ENCODE measurements around the gene TET3.
A peak's percentile ranks its signal among the peaks of the same experiment; 100 is the strongest.

TET3 gene

DNA sequence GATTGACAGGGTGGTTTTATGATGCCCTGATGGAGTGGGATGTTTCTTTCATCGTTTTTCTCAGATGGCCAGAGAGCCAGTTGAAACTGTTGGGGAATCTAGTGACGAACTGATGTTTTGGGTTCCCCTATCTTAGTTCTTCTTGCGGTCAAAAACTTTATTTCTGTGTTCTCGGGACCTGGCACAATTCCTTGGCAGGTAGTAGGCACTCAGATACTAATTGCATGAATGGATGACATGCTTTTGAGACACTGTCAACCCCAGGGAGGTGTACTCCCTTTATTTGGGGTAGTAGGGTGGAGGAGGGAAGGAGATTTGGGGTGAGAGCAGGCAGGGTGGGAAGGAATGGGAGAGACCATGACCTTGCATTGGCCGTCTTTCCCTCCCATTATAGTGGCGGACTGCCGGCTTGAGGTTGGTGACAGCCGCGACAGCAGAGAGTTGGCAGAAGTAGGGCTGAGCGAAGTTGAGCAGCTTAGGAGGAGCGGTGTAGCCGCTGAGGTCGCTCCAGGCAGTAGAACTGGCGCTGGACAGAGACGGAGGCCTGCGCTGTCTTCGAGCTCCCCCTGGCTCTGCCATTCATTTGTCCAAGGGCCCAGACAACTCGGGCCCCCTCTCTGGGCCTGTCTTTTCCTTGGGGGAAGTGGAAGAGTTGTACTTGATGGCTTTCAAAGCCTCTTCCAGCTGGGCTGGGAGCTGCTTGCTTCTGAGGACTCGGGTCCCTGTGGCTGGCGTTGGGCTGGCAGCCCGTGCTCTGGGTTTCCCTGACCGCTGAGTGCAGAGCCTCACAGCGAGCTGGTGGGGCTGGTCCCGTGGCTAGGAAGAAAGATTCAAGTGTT lies 2.6 kb downstream of the TET3 start:
- DNase-seq (ENCODE audit: low read depth) = no peak

DNA sequence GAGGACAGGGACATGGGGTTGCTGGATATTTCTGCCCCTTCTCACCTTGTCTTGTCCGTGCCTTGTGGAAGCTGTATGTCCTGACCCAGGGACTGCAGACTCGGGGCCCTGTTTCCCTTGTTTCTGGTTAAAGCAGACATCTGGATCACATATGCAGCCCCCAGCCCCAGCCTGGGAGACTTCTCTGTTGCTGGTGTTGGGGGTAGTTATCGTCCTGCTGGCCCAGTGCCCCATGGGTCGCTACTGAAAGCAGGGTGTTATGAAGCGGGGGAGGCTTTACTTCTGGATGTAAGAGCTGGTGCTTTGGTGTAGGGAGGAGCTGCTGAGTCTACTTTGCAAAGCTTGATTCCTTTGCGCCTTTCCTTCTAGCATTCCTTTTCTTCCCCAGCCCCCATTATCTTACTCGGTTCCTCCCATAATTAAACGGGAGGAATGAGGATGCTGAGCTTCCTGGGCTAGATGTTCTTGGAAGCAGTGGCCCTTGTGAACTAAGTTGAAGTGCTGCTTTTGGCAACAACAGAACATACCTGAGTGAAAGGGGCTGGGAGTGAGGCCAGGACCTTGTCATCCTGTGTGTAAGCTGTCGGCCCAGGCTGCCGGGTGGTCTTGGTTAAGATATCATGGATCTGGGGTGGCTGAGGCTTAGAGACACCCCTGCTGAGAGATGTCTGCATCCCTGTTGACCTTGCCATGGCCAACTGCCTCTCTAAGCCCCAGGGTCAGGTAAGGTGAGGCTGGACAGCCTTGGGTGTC lies 3.4 kb downstream of the TET3 start:
- no peak for DNase-seq (ENCODE audit: low read depth)

DNA sequence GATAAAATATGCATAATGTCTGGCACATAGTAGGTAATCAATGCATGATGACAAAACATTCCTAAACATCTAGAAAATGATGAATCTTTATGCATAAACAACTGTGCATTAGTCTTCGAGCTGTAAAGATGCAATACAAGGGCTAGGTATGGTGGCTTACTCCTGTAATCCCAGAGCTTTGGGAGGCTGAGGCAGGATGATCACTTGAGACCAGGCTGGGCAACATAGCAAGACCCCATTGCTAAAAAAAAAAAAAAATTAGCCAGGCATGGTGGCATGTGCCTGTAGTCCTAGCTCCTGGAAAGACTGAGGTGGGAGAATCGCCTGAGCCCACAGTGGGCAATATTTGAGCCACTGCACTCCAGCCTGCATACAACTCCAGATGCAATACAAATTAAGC lies 5.3 kb downstream of the TET3 start:
- no peak for DNase-seq (ENCODE audit: low read depth)

DNA sequence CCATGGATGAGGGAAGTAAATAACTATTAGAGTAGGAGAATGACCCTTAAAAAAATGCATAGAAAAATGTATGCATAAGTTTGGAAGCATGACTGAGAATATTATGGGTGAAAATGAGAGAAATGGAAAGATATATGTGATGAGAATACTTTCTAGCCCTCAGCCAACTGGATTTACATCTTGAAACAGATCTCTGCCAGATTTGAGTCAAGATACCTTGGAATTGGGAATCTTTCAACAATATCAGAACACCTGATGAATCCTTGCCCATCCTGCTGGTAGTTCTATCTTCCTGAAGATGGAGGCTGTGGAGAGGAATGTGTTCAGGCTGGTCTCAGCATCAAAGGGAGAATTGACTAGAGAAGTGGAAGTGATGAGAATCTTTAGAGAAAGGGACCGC lies 5.8 kb downstream of the TET3 start:
- no peak for DNase-seq (ENCODE audit: low read depth)

DNA sequence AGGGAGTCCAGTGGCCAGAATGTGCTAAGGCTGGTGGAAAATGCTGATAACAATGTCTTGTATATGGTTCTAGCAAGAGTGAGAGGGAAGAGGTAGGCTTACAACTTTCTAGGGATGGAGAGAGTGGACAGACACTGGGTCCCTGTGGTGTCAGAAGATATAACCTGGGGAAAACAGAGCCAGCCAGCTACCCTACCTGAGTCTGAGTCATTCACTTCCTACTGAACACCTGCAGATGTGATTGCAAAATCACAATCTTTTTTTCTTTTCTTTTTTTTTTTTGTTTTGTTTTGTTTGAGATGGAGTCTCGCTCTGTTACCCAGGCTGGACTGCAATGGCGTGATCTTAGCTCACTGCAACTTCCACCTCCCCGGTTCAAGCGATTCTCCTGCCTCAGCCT lies 7.3 kb downstream of the TET3 start:
- no peak for DNase-seq (ENCODE audit: low read depth)

DNA sequence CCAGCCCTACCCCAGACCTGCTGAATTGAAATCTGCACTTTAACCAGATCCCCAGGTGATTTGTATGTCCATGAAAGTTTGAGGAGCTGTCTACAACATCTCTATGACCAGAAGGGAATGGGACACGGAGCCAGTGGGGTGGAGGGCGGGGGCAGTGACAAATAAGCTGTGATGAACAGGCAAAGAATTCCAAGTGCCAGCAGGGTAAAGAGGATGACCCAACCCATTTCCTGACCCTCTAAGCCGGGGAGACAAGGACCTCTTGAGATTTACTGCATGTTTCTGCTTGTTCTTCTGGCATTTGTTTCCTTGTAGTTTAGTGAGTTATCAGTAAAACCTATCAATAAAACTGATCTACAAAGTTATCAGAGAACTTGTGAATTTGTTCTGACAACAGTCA lies 8.7 kb downstream of the TET3 start:
- no peak for DNase-seq (ENCODE audit: low read depth)

DNA sequence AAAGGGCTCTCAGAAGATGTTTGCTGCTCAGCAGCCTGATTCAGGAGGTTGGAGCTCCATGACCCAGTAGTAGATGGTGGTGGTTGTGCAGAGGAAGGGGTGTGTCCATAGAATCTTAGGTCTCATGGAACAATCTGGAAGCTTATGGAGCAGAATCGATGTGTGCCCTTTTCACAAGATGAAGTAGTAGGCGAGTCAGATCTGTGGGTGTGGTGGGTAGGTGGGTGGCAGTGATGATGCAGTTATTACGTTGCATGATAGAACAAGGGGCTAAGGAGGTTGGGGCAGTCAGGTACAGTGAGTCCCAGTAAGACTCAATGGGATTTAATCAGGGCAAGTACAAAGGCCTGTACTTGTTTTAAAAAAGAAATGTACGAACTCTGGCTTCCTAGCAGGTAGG lies 9.1 kb downstream of the TET3 start:
- no peak for DNase-seq (ENCODE audit: low read depth)

DNA sequence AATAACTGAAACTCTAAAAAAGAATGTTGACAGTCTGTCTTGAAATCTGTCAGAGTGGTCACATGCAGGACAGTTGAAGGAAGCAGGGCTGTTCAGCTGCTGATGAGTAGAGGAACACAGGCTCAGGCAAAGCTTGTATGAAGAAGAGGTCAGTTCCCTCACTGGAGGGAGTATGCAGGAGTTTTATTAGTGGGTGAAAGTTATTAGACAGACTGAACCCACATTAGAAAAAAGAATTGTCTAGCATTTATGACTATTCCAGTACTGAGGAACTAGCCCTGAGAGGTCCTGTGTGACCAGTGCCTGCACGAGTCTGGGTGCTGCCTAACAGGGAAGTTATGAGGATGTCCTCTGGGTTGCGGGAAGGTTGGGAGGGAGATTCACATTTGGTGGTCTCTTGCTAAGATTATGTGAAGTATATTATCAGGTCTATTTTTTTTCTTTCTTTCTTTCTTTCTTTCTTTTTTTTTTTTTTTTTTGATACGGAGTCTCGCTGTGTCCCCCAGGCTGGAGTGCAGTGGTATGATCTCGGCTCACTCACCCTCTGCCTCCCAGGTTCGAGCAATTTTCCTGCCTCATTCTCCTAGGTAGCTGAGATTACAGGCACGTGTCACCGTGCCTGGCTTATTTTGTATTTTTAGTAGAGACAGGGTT lies 9.6 kb downstream of the TET3 start:
- DNase-seq (ENCODE audit: low read depth) = no peak

DNA sequence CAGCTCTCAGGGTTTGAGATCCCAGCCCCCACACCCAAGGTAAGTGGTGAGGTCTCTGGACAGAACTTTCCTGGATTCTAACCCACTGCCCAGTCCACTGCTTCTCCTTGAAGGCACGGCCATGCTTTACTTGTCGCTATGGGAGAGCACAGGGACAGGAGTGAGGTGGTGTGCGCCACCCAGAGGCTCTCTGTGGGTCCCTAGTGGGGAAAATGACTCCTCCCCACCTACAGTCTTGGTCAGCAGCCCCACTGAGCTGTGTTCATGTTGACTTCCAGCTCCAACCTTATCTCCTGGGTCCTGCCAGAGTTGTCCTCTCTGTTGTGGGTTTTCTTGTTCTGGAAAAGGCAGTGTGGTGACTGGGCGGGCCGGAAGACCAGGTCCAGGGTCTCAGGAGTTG lies 11.1 kb downstream of the TET3 start:
- DNase-seq (ENCODE audit: low read depth) = no peak

DNA sequence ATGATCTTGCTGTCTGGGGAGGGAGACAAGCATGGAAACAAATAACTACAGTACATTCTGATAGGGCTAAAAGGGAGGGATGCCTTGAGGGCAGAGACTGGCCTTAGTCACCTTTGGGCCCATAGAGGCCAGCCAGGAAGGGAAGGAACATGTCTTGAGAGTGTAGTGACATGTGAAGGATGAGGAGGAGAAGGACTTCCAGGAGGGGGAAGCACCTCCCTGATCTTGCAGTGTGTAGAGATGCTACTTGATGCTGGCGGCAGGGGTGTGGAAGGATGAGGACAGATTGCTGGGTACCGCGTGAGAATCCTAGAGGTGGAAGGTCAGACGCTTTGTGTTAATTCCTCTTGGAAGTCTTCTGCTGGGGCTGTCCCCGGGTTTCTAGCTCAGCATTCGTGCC lies 13.1 kb downstream of the TET3 start:
- no peak for DNase-seq (ENCODE audit: low read depth)

DNA sequence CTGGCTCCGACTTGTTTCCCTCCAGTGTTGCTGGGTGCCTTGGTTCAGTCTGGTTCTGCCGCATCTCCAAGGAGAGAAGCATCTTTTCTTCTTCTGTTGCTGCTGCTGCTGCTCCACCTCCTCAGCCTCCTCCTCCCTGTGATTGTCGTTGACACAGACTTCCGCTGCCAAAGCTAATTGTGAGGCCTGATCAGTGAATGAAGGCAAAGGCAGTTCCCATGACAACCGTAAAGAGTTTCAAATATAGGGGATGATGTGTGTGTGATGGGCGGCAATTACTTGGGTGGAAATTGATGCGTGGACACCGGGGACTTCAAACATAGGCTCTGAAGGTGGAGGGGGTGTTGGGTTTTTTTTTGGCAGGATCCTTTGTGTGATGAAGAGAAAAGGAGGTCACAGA lies 13.7 kb downstream of the TET3 start:
- peak; percentile 57 for DNase-seq (ENCODE audit: low read depth)

DNA sequence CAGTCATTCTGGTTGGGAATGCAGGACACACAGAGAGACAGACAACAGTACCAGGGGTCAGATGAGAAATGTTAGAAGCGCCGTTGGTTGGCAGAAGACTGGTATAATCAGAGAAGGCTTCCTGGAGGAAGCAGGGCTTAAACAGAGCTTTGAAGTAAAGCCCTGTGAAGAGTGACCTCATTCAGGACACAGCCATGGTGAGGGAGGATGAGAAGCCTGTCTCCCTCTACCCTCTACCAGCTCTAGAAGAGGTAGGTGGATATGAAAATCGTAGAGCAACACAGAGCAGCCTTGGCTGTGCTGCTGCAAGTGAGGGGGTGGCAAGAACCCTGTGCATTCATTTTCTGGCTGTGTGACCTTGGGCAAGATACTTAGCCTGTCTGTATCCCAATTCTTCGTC lies 14.2 kb downstream of the TET3 start:
- DNase-seq (ENCODE audit: low read depth) = no peak

DNA sequence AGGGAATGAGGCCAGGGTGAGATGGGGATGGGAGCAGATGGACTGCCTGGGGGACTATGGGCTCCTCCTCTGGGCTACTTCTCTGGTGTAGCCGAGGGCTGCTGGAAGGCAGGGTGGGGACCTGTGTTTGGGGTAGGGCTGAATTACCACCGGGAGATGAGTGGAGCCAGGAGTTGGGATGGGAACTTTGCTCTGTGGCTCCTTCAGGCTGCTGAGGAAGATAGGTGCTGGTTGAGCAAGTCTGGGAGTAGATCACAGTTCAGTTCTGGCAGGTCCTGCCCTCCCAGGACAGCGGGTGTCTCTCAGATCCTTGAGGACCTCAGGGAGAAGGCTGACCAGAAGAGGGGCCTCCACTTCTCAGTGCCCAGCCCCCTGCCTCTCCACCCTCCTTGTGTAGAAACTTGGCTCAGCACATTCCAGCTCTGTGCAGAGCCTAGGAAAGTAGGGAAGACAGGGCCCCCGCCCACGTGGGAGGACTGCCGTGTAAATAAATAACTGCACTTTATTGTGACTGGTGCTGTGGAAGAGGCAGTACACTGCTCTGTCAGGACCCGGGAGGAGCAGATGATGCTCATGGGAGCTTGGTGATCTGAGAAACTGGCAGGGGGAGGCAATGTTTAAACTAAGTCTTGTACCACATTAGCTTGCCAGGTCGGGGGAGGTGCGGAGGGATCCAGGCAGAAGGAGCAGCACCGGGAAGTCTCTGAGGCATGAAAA lies 15.3 kb downstream of the TET3 start:
- DNase-seq (ENCODE audit: low read depth) = no peak

DNA sequence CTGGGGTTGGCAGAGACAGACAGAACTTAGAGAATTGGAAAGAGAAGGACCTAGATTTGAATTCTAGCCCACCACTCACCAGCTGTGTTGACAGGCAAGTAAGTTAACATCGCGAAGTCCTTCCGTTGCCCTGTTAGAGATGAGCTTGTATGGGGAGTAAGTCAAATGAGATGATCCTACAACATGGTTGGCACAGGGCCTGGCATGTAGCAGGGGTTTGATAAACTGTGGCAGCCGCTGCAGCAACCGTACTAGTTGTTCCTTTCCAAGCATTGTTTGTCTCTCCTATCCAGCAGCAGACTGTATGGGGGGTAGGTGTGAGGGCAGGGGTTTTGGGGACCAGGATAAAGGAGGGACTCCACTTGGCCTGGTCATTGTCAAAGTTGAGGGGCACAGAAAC lies 16.0 kb downstream of the TET3 start:
- DNase-seq (ENCODE audit: low read depth) = no peak

DNA sequence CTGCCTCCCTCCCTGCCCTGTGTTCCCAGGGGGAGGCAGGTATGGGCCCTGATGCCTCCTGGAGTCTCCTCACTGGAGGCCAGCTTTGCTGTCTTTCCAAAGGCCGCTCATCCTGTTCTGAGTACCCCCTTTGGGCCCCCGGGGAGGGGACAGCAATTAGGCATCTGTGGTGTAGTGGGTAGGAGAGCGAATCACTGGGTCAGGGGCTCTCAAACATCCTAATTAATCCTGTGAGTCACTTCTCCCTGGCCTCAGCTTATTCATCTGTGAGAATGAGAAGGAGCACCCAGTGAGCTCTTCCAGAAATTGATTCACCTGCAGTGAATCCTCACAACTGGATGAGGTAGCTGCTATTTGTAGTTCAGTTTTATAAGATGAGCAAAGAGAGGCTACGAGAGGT lies 16.4 kb downstream of the TET3 start:
- DNase-seq (ENCODE audit: low read depth) = no peak

DNA sequence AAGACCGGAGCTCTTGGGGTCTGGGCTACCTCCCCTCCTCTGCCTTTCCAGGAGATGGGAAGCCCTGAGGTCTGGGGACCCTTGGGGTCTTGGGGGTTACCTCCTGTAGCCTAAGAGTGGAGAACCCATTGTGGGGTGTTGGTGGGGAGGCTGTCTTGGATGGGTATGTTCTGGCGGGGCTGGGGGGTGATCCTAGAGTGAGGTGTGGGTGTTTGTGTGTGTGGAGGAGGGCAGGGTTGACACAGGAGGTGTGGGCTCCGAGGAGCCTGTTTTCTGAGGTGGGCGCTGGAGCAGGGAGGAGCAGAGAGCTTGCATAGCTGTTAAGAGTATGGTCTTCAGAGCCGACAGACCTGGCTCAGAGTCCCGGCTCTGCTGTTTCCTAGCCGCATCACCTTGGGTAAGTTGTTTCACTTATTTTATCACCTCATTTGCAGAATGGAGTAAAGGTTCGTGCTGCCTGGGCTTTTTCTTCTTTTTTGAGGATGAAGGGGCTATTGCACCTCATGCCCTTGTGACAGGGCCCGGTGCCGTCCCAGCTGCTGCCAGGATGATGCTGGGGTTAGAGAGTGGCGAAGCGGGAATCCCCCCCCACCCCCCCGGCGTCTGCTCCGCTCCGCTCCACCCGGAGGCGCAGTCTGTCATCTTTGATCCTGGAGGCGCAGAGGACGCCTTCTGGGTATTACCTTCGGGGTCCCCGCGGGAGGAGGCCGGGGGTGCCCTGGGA lies 17.2 kb downstream of the TET3 start:
- no peak for DNase-seq (ENCODE audit: low read depth)

DNA sequence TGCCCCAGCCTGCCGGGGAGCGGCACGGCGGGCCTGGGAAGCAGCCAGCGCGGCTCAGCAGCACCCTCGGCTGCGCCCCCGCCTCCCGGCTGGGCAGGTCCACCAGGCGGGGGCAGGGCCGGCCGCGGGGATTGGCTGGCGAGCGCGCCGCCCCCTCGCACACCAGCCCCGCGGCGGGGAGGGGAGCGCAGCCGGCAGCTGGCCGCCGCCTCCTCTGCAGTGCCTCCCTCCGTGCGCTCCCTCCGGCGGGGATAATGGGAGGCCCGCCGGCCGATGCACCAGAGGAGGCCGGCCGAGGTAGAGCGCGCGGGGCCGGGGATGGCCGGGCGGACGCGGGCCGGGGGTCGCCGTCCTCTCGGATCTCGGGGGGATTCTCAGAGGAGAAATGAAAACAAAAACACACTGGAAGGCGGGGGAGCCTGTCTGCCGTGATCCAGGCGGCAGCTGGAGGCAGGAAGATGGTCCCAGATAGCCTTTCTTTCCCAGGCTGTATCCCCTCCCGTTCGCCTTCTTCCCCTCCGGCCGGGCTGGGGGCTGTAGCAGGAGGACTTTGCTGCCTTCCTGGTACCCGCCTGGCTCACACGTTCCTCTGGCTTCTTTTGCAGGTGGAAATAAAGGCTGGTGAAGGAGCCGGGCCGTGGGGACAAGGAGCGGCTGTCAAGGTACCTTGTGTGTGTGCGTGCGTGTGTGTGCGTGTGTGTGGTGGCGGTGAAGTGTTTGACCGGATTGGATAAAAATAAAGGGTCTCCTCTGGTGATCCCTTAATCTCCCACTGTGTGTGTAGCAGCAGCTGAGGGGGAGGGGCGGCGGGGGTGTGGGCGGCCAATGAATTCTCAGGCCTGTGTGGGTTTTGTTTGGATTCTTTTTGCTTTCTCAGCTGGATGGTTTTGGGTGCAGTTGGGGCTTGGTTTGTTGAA lies 18.1 kb downstream of the TET3 start:
- DNase-seq (ENCODE audit: low read depth) = peak; percentile 72

DNA sequence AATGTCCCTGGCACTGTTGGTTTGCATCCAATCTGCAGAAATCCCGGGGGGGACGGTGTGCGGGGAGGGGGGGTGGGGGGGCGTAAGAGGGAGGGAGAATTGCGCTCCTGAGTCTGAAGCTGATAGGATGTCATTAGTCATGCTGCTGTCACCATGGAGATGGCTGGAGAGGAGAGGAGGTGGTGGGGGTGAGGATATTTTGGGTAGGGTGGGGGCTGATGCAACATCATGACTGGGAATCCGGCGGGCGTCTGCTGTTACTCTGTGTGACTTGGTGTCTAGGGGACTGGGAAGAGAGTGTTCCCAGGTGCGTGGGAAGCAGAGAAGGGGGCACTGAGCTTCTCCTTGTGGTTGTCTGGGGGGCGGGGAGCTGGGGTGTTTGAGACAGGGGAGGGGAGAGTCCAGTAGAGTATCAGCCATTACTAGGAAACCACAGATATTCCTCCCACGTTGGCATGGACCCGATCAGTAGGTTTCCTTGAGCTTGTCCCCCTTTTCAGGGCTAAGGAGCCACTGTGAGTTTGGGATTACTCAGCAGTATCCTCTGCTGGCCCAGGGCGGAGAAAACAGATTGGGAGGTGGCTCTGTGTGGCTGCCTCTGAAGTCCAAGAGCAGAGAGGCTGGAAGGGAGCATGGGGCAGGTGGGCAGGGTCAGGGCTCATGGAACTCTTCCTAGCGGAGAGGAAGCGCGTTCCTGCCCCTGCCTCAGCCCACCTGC lies 18.9 kb downstream of the TET3 start:
- no peak for DNase-seq (ENCODE audit: low read depth)

DNA sequence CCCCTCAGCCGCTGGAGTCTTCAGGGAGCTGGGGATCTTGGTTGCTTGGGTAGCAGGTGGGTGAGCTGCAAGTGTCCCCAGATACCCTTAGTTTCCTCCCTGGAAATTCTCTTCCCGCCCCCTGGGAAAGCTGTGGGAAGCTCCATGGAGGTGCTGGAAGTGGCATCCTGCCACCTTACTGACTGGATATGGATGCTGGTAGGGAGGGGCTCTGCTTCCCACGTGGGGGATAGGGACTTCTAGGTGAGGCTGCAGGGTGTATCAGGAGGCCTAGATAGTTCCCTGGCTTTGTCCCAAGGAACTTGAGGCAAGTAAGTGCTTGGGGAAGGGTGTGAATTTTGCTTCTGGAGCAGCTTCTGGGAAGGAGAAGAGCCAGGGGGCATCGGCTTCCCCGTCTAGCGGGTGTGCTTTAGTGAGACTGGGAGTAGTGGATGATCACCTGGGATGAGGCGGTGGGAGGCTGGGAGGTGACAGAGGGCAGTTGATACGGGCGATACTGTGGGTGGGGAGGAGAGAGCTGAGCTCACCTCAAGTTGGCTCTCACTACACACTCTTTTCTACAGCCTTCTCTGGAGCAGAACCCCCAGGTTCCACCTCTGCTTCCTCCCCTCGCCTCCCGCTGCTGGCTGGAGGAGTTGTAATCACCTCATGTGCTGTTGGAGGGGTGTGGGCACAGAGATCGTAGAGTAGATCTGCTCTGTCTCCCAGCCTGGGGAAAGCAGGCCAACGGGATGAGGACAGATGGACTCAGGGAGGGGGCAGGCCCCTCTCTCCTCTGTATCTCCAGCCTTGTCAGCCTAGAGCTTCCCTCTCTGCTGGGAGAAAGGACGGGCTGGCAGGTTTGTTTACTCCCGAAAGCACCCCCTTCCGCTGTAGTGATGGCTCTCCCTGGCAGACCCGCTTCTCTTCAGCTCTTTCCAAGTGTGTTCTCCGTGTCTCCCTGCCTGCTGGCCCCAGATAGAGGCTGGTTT lies 19.8 kb downstream of the TET3 start:
- no peak for DNase-seq (ENCODE audit: low read depth)

Measured in T follicular helper cell (primary cell).